Trophoblast cell (in vitro differentiated cells and primary cell): ENCODE data around the gene SYNGR2.

Source experiments
- DNase-seq, 2 donors: peaks; one replicate each; pipeline ENCODE4 v3.0.0-alpha.2; 2016
- H2AFZ ChIP-seq: 2 replicates; pipeline ENCODE4 v1.6.1; 2013; ENCODE audit warnings: low read length, moderate library complexity, mild to moderate bottlenecking; ENCODE audit not compliant: insufficient read depth, poor library complexity
- H2AK5ac ChIP-seq: 2 replicates; pipeline ENCODE4 v1.6.1; 2013; ENCODE audit warnings: mild to moderate bottlenecking, low read length
- H2BK120ac ChIP-seq: 2 replicates; pipeline ENCODE4 v1.6.1; 2013; ENCODE audit warnings: low read length, mild to moderate bottlenecking, moderate library complexity; ENCODE audit not compliant: insufficient read depth, poor library complexity
- H2BK12ac ChIP-seq: 2 replicates; pipeline ENCODE4 v1.6.1; 2013; ENCODE audit warnings: mild to moderate bottlenecking, low read length, moderate library complexity
- H2BK5ac ChIP-seq: 2 replicates; pipeline ENCODE4 v1.6.1; 2013; ENCODE audit warnings: low read length, low read depth, moderate library complexity, mild to moderate bottlenecking; ENCODE audit not compliant: poor library complexity
- H3K14ac ChIP-seq: 2 replicates; pipeline ENCODE4 v1.6.1; 2013; ENCODE audit warnings: mild to moderate bottlenecking, low read length
- H3K18ac ChIP-seq: 2 replicates; pipeline ENCODE4 v1.6.1; 2013; ENCODE audit warnings: mild to moderate bottlenecking, low read length
- H3K23ac ChIP-seq: 2 replicates; pipeline ENCODE4 v1.6.1; 2013; ENCODE audit warnings: low read length
- H3K27ac ChIP-seq: 2 replicates; pipeline ENCODE4 v1.5.1; 2013; ENCODE audit warnings: low read depth, mild to moderate bottlenecking, inconsistent platforms, low read length, moderate library complexity
- H3K27me3 ChIP-seq: 2 replicates; pipeline ENCODE4 v1.6.1; 2013; ENCODE audit warnings: inconsistent platforms, mild to moderate bottlenecking, low read length, moderate library complexity; ENCODE audit not compliant: insufficient read depth
- H3K36me3 ChIP-seq, 2 experiments: 1 replicate in 1 of 2; 2 replicates in 1 of 2; pipeline ENCODE4 v1.6.1; 2013; ENCODE audit warnings: low read length in 2 of 2, mild to moderate bottlenecking in 2 of 2, moderate library complexity in 1 of 2; ENCODE audit not compliant: insufficient read depth in 2 of 2, control insufficient read depth in 1 of 2
- H3K4ac ChIP-seq: 2 replicates; pipeline ENCODE4 v1.6.1; 2013; ENCODE audit warnings: low read depth, mild to moderate bottlenecking, low read length, moderate library complexity
- H3K4me1 ChIP-seq, 2 experiments: 1 replicate in 1 of 2; 2 replicates in 1 of 2; pipeline ENCODE4 v1.6.1; 2013; ENCODE audit warnings: low read length in 2 of 2, mild to moderate bottlenecking in 2 of 2, moderate library complexity in 1 of 2; ENCODE audit not compliant: insufficient read depth in 2 of 2, control insufficient read depth in 1 of 2
- H3K4me2 ChIP-seq: 2 replicates; pipeline ENCODE4 v1.6.1; 2013; ENCODE audit warnings: inconsistent platforms, mild to moderate bottlenecking, low read length, moderate library complexity
- H3K4me3 ChIP-seq: 2 replicates; pipeline ENCODE4 v1.5.1; 2013; ENCODE audit warnings: mild to moderate bottlenecking, low read depth, low read length, inconsistent platforms
- H3K79me1 ChIP-seq: one replicate; pipeline ENCODE4 v1.6.1; 2013; ENCODE audit warnings: low read length
- H3K79me2 ChIP-seq: 2 replicates; pipeline ENCODE4 v1.6.1; 2013; ENCODE audit warnings: low read length, mild to moderate bottlenecking; ENCODE audit not compliant: control insufficient read depth, insufficient read depth, poor library complexity
- H3K9ac ChIP-seq: 2 replicates; pipeline ENCODE4 v1.6.1; 2013; ENCODE audit warnings: mild to moderate bottlenecking, low read length
- H3K9me3 ChIP-seq: 2 replicates; pipeline ENCODE4 v1.6.1; 2013; ENCODE audit warnings: low read depth, mild to moderate bottlenecking, control low read depth, inconsistent platforms, low read length; ENCODE audit not compliant: insufficient read depth
- H4K12ac ChIP-seq: 2 replicates; pipeline ENCODE4 v1.6.1; 2013; ENCODE audit warnings: low read depth, mild to moderate bottlenecking, low read length, moderate library complexity
- H4K8ac ChIP-seq: 2 replicates; pipeline ENCODE4 v1.6.1; 2013; ENCODE audit warnings: low read depth, mild to moderate bottlenecking, low read length, moderate library complexity
- H4K91ac ChIP-seq: one replicate; pipeline ENCODE4 v1.6.1; 2013; ENCODE audit warnings: low read depth, mild to moderate bottlenecking, low read length, moderate library complexity
- WGBS: extraction: QIAGEN DNeasy Blood & Tissue Kit; methylation state at CpG from one replicate; pipeline ENCODE4 v1.1.7; 2013; ENCODE audit warnings: missing lambda C conversion rate; ENCODE audit not compliant: insufficient read length, insufficient coverage; ENCODE audit errors: extremely low coverage; 5-methylcytosine and 5-hydroxymethylcytosine counted together

Gene SYNGR2

DNA sequence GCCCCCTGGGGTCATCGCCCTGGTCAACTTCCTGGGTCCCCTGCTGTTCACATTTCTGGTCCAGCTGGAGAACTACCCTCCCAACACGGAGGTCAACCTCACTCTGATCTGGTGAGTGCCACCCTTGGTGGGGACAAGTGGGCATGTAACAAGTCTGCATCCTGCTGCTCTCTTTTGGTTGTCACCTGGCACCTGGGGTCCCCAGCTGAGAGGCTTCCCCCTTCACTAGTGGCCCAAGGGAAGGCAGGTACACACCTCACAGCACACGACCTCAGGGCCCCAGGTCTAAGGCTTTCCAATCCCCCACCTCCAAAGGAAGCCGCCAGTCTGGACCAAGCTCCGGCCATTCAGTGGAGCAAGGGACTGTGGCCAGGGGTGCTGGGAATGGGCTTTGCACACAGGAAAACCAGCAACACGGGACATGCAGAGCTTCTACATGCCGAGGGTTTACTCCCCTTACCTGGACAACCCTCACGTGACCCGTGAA, 33.4 kb upstream of the SYNGR2 start:
- H3K23ac ChIP-seq = no peak overlapping the region
- H2AFZ ChIP-seq = no peak overlapping the region
- H3K14ac ChIP-seq = no peak overlapping the region
- H2BK5ac ChIP-seq = no peak overlapping the region
- H3K9me3 ChIP-seq = no peaks in the 10 kb centered on the region
- no peak overlapping the region for H4K12ac ChIP-seq
- no CpG with 5 or more reads among the region's 9 CpGs for WGBS
- H3K36me3 ChIP-seq = no peaks in the 10 kb centered on the region
- no peak overlapping the region for H2BK12ac ChIP-seq
- no peak overlapping the region for H3K27ac ChIP-seq
- no peak overlapping the region for H3K4me3 ChIP-seq
- no peak overlapping the region for H3K18ac ChIP-seq
- no peak for DNase-seq
- H3K9ac ChIP-seq = no peak overlapping the region
- H2AK5ac ChIP-seq = no peak overlapping the region
- H4K91ac ChIP-seq = no peak overlapping the region
- H4K8ac ChIP-seq = no peak overlapping the region
- no peak overlapping the region for H3K4ac ChIP-seq
- no peaks in the 10 kb centered on the region for H3K27me3 ChIP-seq
- H3K79me1 ChIP-seq = no peaks in the 10 kb centered on the region
- peaks cover 0 to 6% of the 10 kb centered on the region in 2 experiments for H3K4me1 ChIP-seq
- no peak overlapping the region for H2BK120ac ChIP-seq
- no peak overlapping the region for H3K4me2 ChIP-seq
- H3K79me2 ChIP-seq = no peaks in the 10 kb centered on the region

- peaks cover 0 to 6% of the 10 kb centered on the region in 2 experiments for H3K4me1 ChIP-seq
- no peak overlapping the region for H3K18ac ChIP-seq
- H3K4ac ChIP-seq = no peak overlapping the region
- WGBS = no CpG with 5 or more reads among the region's 9 CpGs
- peaks cover 4% of the 10 kb centered on the region for H3K9me3 ChIP-seq
- H3K27ac ChIP-seq = no peak overlapping the region
- H3K4me3 ChIP-seq = no peak overlapping the region
- H2BK120ac ChIP-seq = no peak overlapping the region
- no peak overlapping the region for H4K8ac ChIP-seq
- H3K79me2 ChIP-seq = no peaks in the 10 kb centered on the region
- H2AFZ ChIP-seq = no peak overlapping the region
- no peak overlapping the region for H3K23ac ChIP-seq
- no peak overlapping the region for H2AK5ac ChIP-seq
- H2BK5ac ChIP-seq = no peak overlapping the region
- no peak overlapping the region for H4K12ac ChIP-seq
- H3K14ac ChIP-seq = no peak overlapping the region
- H3K4me2 ChIP-seq = no peak overlapping the region
- no peaks in the 10 kb centered on the region for H3K79me1 ChIP-seq
- H4K91ac ChIP-seq = no peak overlapping the region
- H3K9ac ChIP-seq = no peak overlapping the region
- no peaks in the 10 kb centered on the region for H3K36me3 ChIP-seq
- no peaks in the 10 kb centered on the region for H3K27me3 ChIP-seq
- peak in 1 of 2 donors; percentile 40 for DNase-seq
- H2BK12ac ChIP-seq = no peak overlapping the region
Observed at GRCh38 chr17:78135858-78136500, 32.4 kb upstream of the SYNGR2 start.

- no peak overlapping the region for H3K18ac ChIP-seq
- no peaks in the 10 kb centered on the region for H3K36me3 ChIP-seq
- no peaks in the 10 kb centered on the region for H3K4me1 ChIP-seq
- H2BK120ac ChIP-seq = no peak overlapping the region
- H3K27me3 ChIP-seq = no peaks in the 10 kb centered on the region
- no peak overlapping the region for H4K91ac ChIP-seq
- H3K4me3 ChIP-seq = no peak overlapping the region
- H3K9ac ChIP-seq = no peak overlapping the region
- no peak for DNase-seq
- H4K12ac ChIP-seq = no peak overlapping the region
- no peaks in the 10 kb centered on the region for H3K79me1 ChIP-seq
- no peak overlapping the region for H3K4me2 ChIP-seq
- no peak overlapping the region for H3K14ac ChIP-seq
- H2AFZ ChIP-seq = no peak overlapping the region
- no peak overlapping the region for H2BK5ac ChIP-seq
- H3K27ac ChIP-seq = no peak overlapping the region
- H2BK12ac ChIP-seq = no peak overlapping the region
- H2AK5ac ChIP-seq = no peak overlapping the region
- no peak overlapping the region for H3K23ac ChIP-seq
- no peak overlapping the region for H4K8ac ChIP-seq
- no CpG with 5 or more reads among the region's 26 CpGs for WGBS
- peaks cover 4% of the 10 kb centered on the region for H3K9me3 ChIP-seq
- H3K4ac ChIP-seq = no peak overlapping the region
- no peaks in the 10 kb centered on the region for H3K79me2 ChIP-seq
Observed at GRCh38 chr17:78137392-78138203, 30.8 kb upstream of the SYNGR2 start.

DNA sequence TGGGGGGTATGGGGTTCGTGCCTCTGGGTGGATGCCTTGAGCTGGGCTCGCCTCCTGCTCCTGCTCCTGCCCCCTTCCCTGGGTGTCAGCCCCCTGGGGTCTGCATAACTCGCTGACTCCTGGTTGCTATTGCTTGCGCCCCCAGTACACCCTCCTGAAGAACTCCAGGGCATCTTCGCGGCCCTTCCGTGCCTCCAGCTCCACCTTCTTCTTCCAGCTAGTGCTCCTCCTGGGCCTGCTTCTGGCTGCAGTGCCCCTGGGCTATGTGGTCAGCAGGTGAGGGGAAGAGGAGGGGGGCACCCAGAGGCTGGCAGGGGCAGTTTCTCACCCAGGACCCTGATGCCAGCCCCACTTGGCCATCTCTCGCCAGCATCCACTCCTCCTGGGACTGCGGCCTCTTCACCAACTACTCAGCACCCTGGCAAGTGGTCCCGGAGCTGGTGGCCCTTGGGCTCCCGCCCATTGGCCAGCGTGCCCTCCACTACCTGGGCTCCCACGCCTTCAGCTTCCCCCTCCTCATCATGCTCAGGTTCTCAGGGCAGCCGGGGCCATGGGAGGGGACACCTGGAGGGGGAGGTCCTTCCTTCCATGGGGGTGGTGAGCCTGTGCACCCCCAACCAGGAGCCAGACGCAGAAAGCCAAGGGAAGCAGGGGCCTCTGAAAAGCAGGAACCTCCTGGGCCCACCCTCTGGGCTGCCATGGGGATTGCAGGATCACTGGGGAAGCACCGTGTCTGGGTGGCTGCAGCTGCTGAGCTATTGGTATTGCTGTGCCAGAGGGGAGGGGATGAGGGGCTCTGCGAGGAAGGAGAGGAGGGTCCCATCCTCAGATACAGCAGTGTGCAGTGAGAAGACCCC, 29.9 kb upstream of the SYNGR2 start:
- Histone ChIP-seq H4K8ac (no peak overlapping the region), H3K14ac (no peak overlapping the region), H2AFZ (no peak overlapping the region), H3K23ac (no peak overlapping the region), H3K4me1 (no peaks in the 10 kb centered on the region), H3K9me3 (peaks cover 4% of the 10 kb centered on the region), H2AK5ac (no peak overlapping the region), H2BK12ac (no peak overlapping the region), H2BK5ac (no peak overlapping the region), H3K4me2 (no peak overlapping the region), H3K36me3 (no peaks in the 10 kb centered on the region), H3K9ac (no peak overlapping the region), H3K79me1 (no peaks in the 10 kb centered on the region), H3K27me3 (no peaks in the 10 kb centered on the region), H4K91ac (no peak overlapping the region), H3K18ac (no peak overlapping the region), H3K4ac (no peak overlapping the region), H3K79me2 (no peaks in the 10 kb centered on the region), H3K27ac (no peak overlapping the region), H2BK120ac (no peak overlapping the region), H3K4me3 (peak overlapping the region; percentile 34), H4K12ac (no peak overlapping the region)
- no peak for DNase-seq
- no CpG with 5 or more reads among the region's 17 CpGs for WGBS
